Measurements from ENCODE around the gene LYSMD4.

The LYSMD4 gene

GRCh38 chr15:99719096-99719541 is 14.1 kb downstream of the LYSMD4 start:
- Histone ChIP-seq H3K4me1 (ENCODE audit: control insufficient read depth, insufficient read depth, low read length, poor library complexity, severe bottlenecking) (no peaks in the 10 kb centered on the region), H3K27ac (ENCODE audit: low read depth, low read length, severe bottlenecking) (no peak overlapping the region), H3K4me3 (ENCODE audit: extremely low read depth, insufficient read depth, low read length, poor library complexity, severe bottlenecking) (no peak overlapping the region), H3K9me3 (ENCODE audit: control insufficient read depth, low read length) (no peaks in the 10 kb centered on the region), H3K36me3 (ENCODE audit: control insufficient read depth, insufficient read depth, low read length) (peaks cover 9% of the 10 kb centered on the region)
- WGBS, 2 experiments (ENCODE audit: insufficient coverage in 2 of 2), result 89 to 100% methylated on average over 2 of the region's 5 CpGs

GRCh38 chr15:99718421-99718820 is 14.8 kb downstream of the LYSMD4 start:
- Histone ChIP-seq H3K4me1 (ENCODE audit: control insufficient read depth, insufficient read depth, low read length, poor library complexity, severe bottlenecking) (no peaks in the 10 kb centered on the region), H3K36me3 (ENCODE audit: control insufficient read depth, insufficient read depth, low read length) (peaks cover 9% of the 10 kb centered on the region), H3K9me3 (ENCODE audit: control insufficient read depth, low read length) (no peaks in the 10 kb centered on the region), H3K27ac (ENCODE audit: low read depth, low read length, severe bottlenecking) (no peak overlapping the region), H3K4me3 (ENCODE audit: extremely low read depth, insufficient read depth, low read length, poor library complexity, severe bottlenecking) (no peak overlapping the region)
- WGBS, 2 experiments (ENCODE audit: insufficient coverage in 2 of 2), result 95 to 100% methylated on average over 4 of the region's 4 CpGs

GRCh38 chr15:99717161-99718009 is 15.9 kb downstream of the LYSMD4 start:
- peaks cover 18% of the 10 kb centered on the region for H3K36me3 ChIP-seq (ENCODE audit: control insufficient read depth, insufficient read depth, low read length)
- H3K9me3 ChIP-seq (ENCODE audit: control insufficient read depth, low read length), result no peaks in the 10 kb centered on the region
- WGBS, 2 experiments (ENCODE audit: insufficient coverage in 2 of 2), result 88 to 91% methylated on average over 13 to 17 of the region's 19 CpGs
- H3K27ac ChIP-seq (ENCODE audit: low read depth, low read length, severe bottlenecking), result no peak overlapping the region
- H3K4me1 ChIP-seq (ENCODE audit: control insufficient read depth, insufficient read depth, low read length, poor library complexity, severe bottlenecking), result peaks cover 5% of the 10 kb centered on the region
- no peak overlapping the region for H3K4me3 ChIP-seq (ENCODE audit: extremely low read depth, insufficient read depth, low read length, poor library complexity, severe bottlenecking)

GRCh38 chr15:99716540-99717095 is 16.6 kb downstream of the LYSMD4 start:
- H3K4me3 ChIP-seq (ENCODE audit: extremely low read depth, insufficient read depth, low read length, poor library complexity, severe bottlenecking), result no peak overlapping the region

GRCh38 chr15:99712415-99712814 is 20.8 kb downstream of the LYSMD4 start:
- 90 to 92% methylated on average over 6 to 9 of the region's 18 CpGs for WGBS, 2 experiments (ENCODE audit: insufficient coverage in 2 of 2)
- Histone ChIP-seq H3K36me3 (ENCODE audit: control insufficient read depth, insufficient read depth, low read length) (peaks cover 54% of the 10 kb centered on the region), H3K27ac (ENCODE audit: low read depth, low read length, severe bottlenecking) (no peak overlapping the region), H3K4me1 (ENCODE audit: control insufficient read depth, insufficient read depth, low read length, poor library complexity, severe bottlenecking) (peaks cover 19% of the 10 kb centered on the region), H3K4me3 (ENCODE audit: extremely low read depth, insufficient read depth, low read length, poor library complexity, severe bottlenecking) (no peak overlapping the region), H3K9me3 (ENCODE audit: control insufficient read depth, low read length) (no peaks in the 10 kb centered on the region)

More at GRCh38 chr15:99716540-99717095, 16.6 kb downstream of the LYSMD4 start:
- WGBS, 2 experiments (ENCODE audit: insufficient coverage in 2 of 2), result 92 to 94% methylated on average over 8 to 9 of the region's 10 CpGs
- H3K9me3 ChIP-seq (ENCODE audit: control insufficient read depth, low read length), result no peaks in the 10 kb centered on the region
- no peak overlapping the region for H3K27ac ChIP-seq (ENCODE audit: low read depth, low read length, severe bottlenecking)
- peaks cover 8% of the 10 kb centered on the region for H3K4me1 ChIP-seq (ENCODE audit: control insufficient read depth, insufficient read depth, low read length, poor library complexity, severe bottlenecking)
- H3K36me3 ChIP-seq (ENCODE audit: control insufficient read depth, insufficient read depth, low read length), result peaks cover 26% of the 10 kb centered on the region

GRCh38 chr15:99711625-99712024 is 21.6 kb downstream of the LYSMD4 start:
- 100% methylated on average over 2 of the region's 5 CpGs for WGBS, 2 experiments (ENCODE audit: insufficient coverage in 2 of 2)
- Histone ChIP-seq H3K9me3 (ENCODE audit: control insufficient read depth, low read length) (no peaks in the 10 kb centered on the region), H3K27ac (ENCODE audit: low read depth, low read length, severe bottlenecking) (peak overlapping the region; percentile 16), H3K4me3 (ENCODE audit: extremely low read depth, insufficient read depth, low read length, poor library complexity, severe bottlenecking) (no peak overlapping the region), H3K4me1 (ENCODE audit: control insufficient read depth, insufficient read depth, low read length, poor library complexity, severe bottlenecking) (peaks cover 19% of the 10 kb centered on the region), H3K36me3 (ENCODE audit: control insufficient read depth, insufficient read depth, low read length) (peaks cover 59% of the 10 kb centered on the region)

- WGBS, 2 experiments (ENCODE audit: insufficient coverage in 2 of 2), result 84 to 94% methylated on average over 13 to 14 of the region's 16 CpGs
- Histone ChIP-seq H3K4me1 (ENCODE audit: control insufficient read depth, insufficient read depth, low read length, poor library complexity, severe bottlenecking) (peaks cover 19% of the 10 kb centered on the region), H3K36me3 (ENCODE audit: control insufficient read depth, insufficient read depth, low read length) (peaks cover 53% of the 10 kb centered on the region), H3K27ac (ENCODE audit: low read depth, low read length, severe bottlenecking) (no peak overlapping the region), H3K9me3 (ENCODE audit: control insufficient read depth, low read length) (no peaks in the 10 kb centered on the region), H3K4me3 (ENCODE audit: extremely low read depth, insufficient read depth, low read length, poor library complexity, severe bottlenecking) (no peak overlapping the region)
Measured at GRCh38 chr15:99709243-99709986, 23.8 kb downstream of the LYSMD4 start.

- Histone ChIP-seq H3K27ac (ENCODE audit: low read depth, low read length, severe bottlenecking) (no peak overlapping the region), H3K4me3 (ENCODE audit: extremely low read depth, insufficient read depth, low read length, poor library complexity, severe bottlenecking) (no peak overlapping the region), H3K9me3 (ENCODE audit: control insufficient read depth, low read length) (no peaks in the 10 kb centered on the region), H3K36me3 (ENCODE audit: control insufficient read depth, insufficient read depth, low read length) (peaks cover 53% of the 10 kb centered on the region), H3K4me1 (ENCODE audit: control insufficient read depth, insufficient read depth, low read length, poor library complexity, severe bottlenecking) (peaks cover 19% of the 10 kb centered on the region)
- 90 to 91% methylated on average over 6 to 7 of the region's 7 CpGs for WGBS, 2 experiments (ENCODE audit: insufficient coverage in 2 of 2)
Measured at GRCh38 chr15:99708563-99708962, 24.7 kb downstream of the LYSMD4 start.

- Histone ChIP-seq H3K4me3 (ENCODE audit: extremely low read depth, insufficient read depth, low read length, poor library complexity, severe bottlenecking) (no peak overlapping the region), H3K36me3 (ENCODE audit: control insufficient read depth, insufficient read depth, low read length) (peaks cover 47% of the 10 kb centered on the region), H3K9me3 (ENCODE audit: control insufficient read depth, low read length) (no peaks in the 10 kb centered on the region), H3K4me1 (ENCODE audit: control insufficient read depth, insufficient read depth, low read length, poor library complexity, severe bottlenecking) (peaks cover 17% of the 10 kb centered on the region), H3K27ac (ENCODE audit: low read depth, low read length, severe bottlenecking) (no peak overlapping the region)
- WGBS, 2 experiments (ENCODE audit: insufficient coverage in 2 of 2), result 84 to 93% methylated on average over 3 to 7 of the region's 11 CpGs
Measured at GRCh38 chr15:99707473-99708270, 25.6 kb downstream of the LYSMD4 start.

Measured in mesodermal cell (in vitro differentiated cells).